Neural progenitor cell (in vitro differentiated cells): ENCODE data around the gene REX1BD. TPM values are rescaled to one million over a fixed set of nuclear protein-coding genes. Genes with fewer than 3 reads are reported as not detected.

Experiments used
- DNase-seq: peaks from one replicate; pipeline ENCODE4 v3.0.0-alpha.2; 2016; ENCODE audit warnings: low spot score
- H2AFZ ChIP-seq: fragments of 200-600 bp; sonication (generic); replicated peaks from 2 replicates; pipeline ENCODE4 v1.6.1; 2016; ENCODE audit warnings: antibody characterized with exemption
- H3F3A ChIP-seq: fragments of 200-600 bp; sonication (generic); 2 replicates; pipeline ENCODE4 v1.6.1; 2016; ENCODE audit warnings: antibody characterized with exemption, low read depth
- H3K27ac ChIP-seq: fragments of 200-600 bp; sonication (generic); 2 replicates; pipeline ENCODE4 v1.5.1; 2016; ENCODE audit warnings: mild to moderate bottlenecking
- H3K27me3 ChIP-seq: fragments of 200-600 bp; sonication (generic); 2 replicates; pipeline ENCODE4 v1.6.1; 2016; ENCODE audit warnings: mild to moderate bottlenecking, moderate library complexity
- H3K36me3 ChIP-seq: fragments of 200-600 bp; sonication (generic); 2 replicates; pipeline ENCODE4 v1.5.1; 2016
- H3K4me1 ChIP-seq: fragments of 200-600 bp; sonication (generic); 2 replicates; pipeline ENCODE4 v1.6.1; 2016; ENCODE audit warnings: mixed run types
- H3K4me2 ChIP-seq: fragments of 200-600 bp; sonication (generic); 2 replicates; pipeline ENCODE4 v1.6.1; 2016
- H3K4me3 ChIP-seq: fragments of 200-600 bp; sonication (generic); 2 replicates; pipeline ENCODE4 v1.5.1; 2016
- H3K79me2 ChIP-seq: fragments of 200-600 bp; sonication (generic); 2 replicates; pipeline ENCODE4 v1.6.1; 2016; ENCODE audit warnings: low read depth
- H3K9ac ChIP-seq: fragments of 200-600 bp; sonication (generic); 2 replicates; pipeline ENCODE4 v1.6.1; 2016
- H3K9me3 ChIP-seq: fragments of 200-600 bp; sonication (generic); 2 replicates; pipeline ENCODE4 v1.5.1; 2016; ENCODE audit warnings: low read depth
- H4K20me1 ChIP-seq: fragments of 200-600 bp; sonication (generic); 2 replicates; pipeline ENCODE4 v1.6.1; 2016; ENCODE audit warnings: low read depth
- H3K27ac Mint-ChIP-seq: 3 replicates; pipeline ENCODE4 v1.8.0; 2021; ENCODE audit warnings: mixed read lengths
- H3K27me3 Mint-ChIP-seq: 2 replicates; pipeline ENCODE4 v1.8.0; 2022; ENCODE audit warnings: low read depth, mild to moderate bottlenecking, inconsistent platforms, moderate library complexity, mixed read lengths; ENCODE audit not compliant: insufficient read depth
- H3K36me3 Mint-ChIP-seq: 3 replicates; pipeline ENCODE4 v1.8.0; 2021; ENCODE audit warnings: mixed read lengths
- H3K4me1 Mint-ChIP-seq: 3 replicates; pipeline ENCODE4 v1.8.0; 2021; ENCODE audit warnings: mixed read lengths
- H3K4me3 Mint-ChIP-seq: 3 replicates; pipeline ENCODE4 v1.8.0; 2021; ENCODE audit warnings: mild to moderate bottlenecking, moderate library complexity, mixed read lengths
- H3K9me3 Mint-ChIP-seq: 3 replicates; pipeline ENCODE4 v1.8.0; 2020; ENCODE audit warnings: mixed read lengths
- CTCF ChIP-seq: fragments of 200-600 bp; sonication (generic); IDR thresholded peaks from 2 replicates; pipeline ENCODE4 v1.5.1; 2017; ENCODE audit warnings: antibody characterized with exemption, mild to moderate bottlenecking
- EZH2 ChIP-seq: fragments of 200-600 bp; sonication (generic); IDR thresholded peaks from 2 replicates; pipeline ENCODE4 v1.6.1; 2017; ENCODE audit warnings: antibody characterized with exemption, mild to moderate bottlenecking, moderate library complexity
- EZH2phosphoT487 ChIP-seq: fragments of 200-600 bp; sonication (generic); IDR thresholded peaks from 2 replicates; pipeline ENCODE4 v1.6.1; 2017; ENCODE audit warnings: antibody characterized with exemption
- total RNA-seq: library from RNA; depleted of rRNA; stranded (reverse); fragments of >200 nt; gene quantifications from 2 replicates; pipeline ENCODE4 v1.2.3, GENCODE V29; 2015; ENCODE audit warnings: low replicate concordance

Gene REX1BD
- total RNA-seq, 1 donor from 2014 or later: 41.7 TPM

- Mint-ChIP-seq H3K36me3 (peaks cover 7% of the 10 kb centered on the region), H3K9me3 (no peaks in the 10 kb centered on the region), H3K27me3 (peaks cover 14% of the 10 kb centered on the region), H3K4me3 (peak overlapping the region; percentile 76), H3K4me1 (peaks cover 17% of the 10 kb centered on the region), H3K27ac (no peak overlapping the region)
- no peaks in the 10 kb centered on the region for H3K9me3 ChIP-seq
- no peak overlapping the region for H3K9ac ChIP-seq
- no peak for DNase-seq
- peaks cover 21% of the 10 kb centered on the region for H3K79me2 ChIP-seq
- H3K4me1 ChIP-seq: peaks cover 5% of the 10 kb centered on the region
- peak overlapping the region; percentile 87 for H3K4me2 ChIP-seq
- no peaks in the 10 kb centered on the region for H3K36me3 ChIP-seq
- no peak overlapping the region for H3K27ac ChIP-seq
- H3K27me3 ChIP-seq: no peaks in the 10 kb centered on the region
- no peak for TF ChIP-seq CTCF
- no peak for TF ChIP-seq EZH2
- TF ChIP-seq EZH2phosphoT487: no peak
- H2AFZ ChIP-seq: no peak overlapping the region
- no peak overlapping the region for H3K4me3 ChIP-seq
- H3F3A ChIP-seq: peaks cover 12% of the 10 kb centered on the region
- peaks cover 10% of the 10 kb centered on the region for H4K20me1 ChIP-seq
Observed at GRCh38 chr19:18541258-18541991, 47.2 kb upstream of the REX1BD start.

GRCh38 chr19:18541992-18542940 is 46.3 kb upstream of the REX1BD start:
- Histone ChIP-seq H3K4me3 (peak overlapping the region; percentile 87), H3K79me2 (peaks cover 21% of the 10 kb centered on the region), H3K36me3 (no peaks in the 10 kb centered on the region), H3K9ac (peak overlapping the region; percentile 44), H3F3A (peaks cover 12% of the 10 kb centered on the region), H3K9me3 (no peaks in the 10 kb centered on the region), H3K27me3 (no peaks in the 10 kb centered on the region), H2AFZ (no peak overlapping the region), H3K4me2 (peak overlapping the region; percentile 87), H3K27ac (peak overlapping the region; percentile 6), H3K4me1 (peaks cover 5% of the 10 kb centered on the region), H4K20me1 (peaks cover 10% of the 10 kb centered on the region)
- Mint-ChIP-seq H3K27ac (peak overlapping the region; percentile 91), H3K27me3 (peaks cover 9% of the 10 kb centered on the region), H3K9me3 (no peaks in the 10 kb centered on the region), H3K4me1 (peaks cover 17% of the 10 kb centered on the region), H3K36me3 (peaks cover 3% of the 10 kb centered on the region), H3K4me3 (peak overlapping the region; percentile 94)
- TF ChIP-seq EZH2 (no peak), EZH2phosphoT487 (no peak), CTCF (no peak)
- DNase-seq: peak; percentile 50

GRCh38 chr19:18542941-18543813 is 45.4 kb upstream of the REX1BD start, which contains the start of gene FKBP8:
TSS of gene FKBP8 (minus strand) at chr19:18543573. CDS start at chr19:18541970, 1,603 bp downstream.
- Histone ChIP-seq H3K79me2 (peaks cover 21% of the 10 kb centered on the region), H3K27me3 (no peaks in the 10 kb centered on the region), H3K4me3 (peak within 1 kb of the TSS; percentile 87), H3K27ac (peak within 1 kb of the TSS; percentile 6), H3F3A (peaks cover 12% of the 10 kb centered on the region), H3K9me3 (no peaks in the 10 kb centered on the region), H3K4me2 (peak within 1 kb of the TSS; percentile 87), H3K36me3 (no peaks in the 10 kb centered on the region), H3K9ac (peak within 1 kb of the TSS; percentile 44), H3K4me1 (peaks cover 5% of the 10 kb centered on the region), H2AFZ (peak within 1 kb of the TSS; percentile 70), H4K20me1 (peaks cover 10% of the 10 kb centered on the region)
- peak within 1 kb of the TSS; percentile 91 for H3K27ac Mint-ChIP-seq
- peaks cover 17% of the 10 kb centered on the region for H3K4me1 Mint-ChIP-seq
- H3K9me3 Mint-ChIP-seq: no peaks in the 10 kb centered on the region
- H3K27me3 Mint-ChIP-seq: peaks cover 6% of the 10 kb centered on the region
- H3K36me3 Mint-ChIP-seq: peaks cover 3% of the 10 kb centered on the region
- peak; percentile 97 for DNase-seq
- TF ChIP-seq EZH2 (no peak), CTCF (no peak), EZH2phosphoT487 (no peak)
- H3K4me3 Mint-ChIP-seq: peak within 1 kb of the TSS; percentile 94
